Activated T-helper 2 cell treated with anti-CD3 and anti-CD28 coated beads, Interferon-gamma antibody, Interleukin-2, Interleukin-4, amounts not matched to agents 10 μg/mL and 5 μg/mL and 100 μg/mL, durations not matched to agents 14 hours and 24 hours and 36 hours (primary cell): Measurements from ENCODE around the gene RUNX2. TPM values are rescaled to one million over a fixed set of nuclear protein-coding genes. Genes with fewer than 3 reads are reported as not detected.

Experiments
- DNase-seq: peaks from one replicate; pipeline ENCODE4 v3.0.0; 2021; ENCODE audit warnings: low spot score
- H3K27ac Mint-ChIP-seq: one replicate; pipeline ENCODE4 v1.8.0; 2021; ENCODE audit warnings: mixed read lengths
- H3K27me3 Mint-ChIP-seq: one replicate; pipeline ENCODE4 v1.8.0; 2021; ENCODE audit warnings: low read depth, mixed read lengths
- H3K36me3 Mint-ChIP-seq: one replicate; pipeline ENCODE4 v1.8.0; 2021; ENCODE audit warnings: low read depth, mixed read lengths
- H3K4me1 Mint-ChIP-seq: one replicate; pipeline ENCODE4 v1.8.0; 2021; ENCODE audit warnings: low read depth, mixed read lengths
- H3K4me3 Mint-ChIP-seq: one replicate; pipeline ENCODE4 v1.8.0; 2021; ENCODE audit warnings: low read depth, mild to moderate bottlenecking, moderate library complexity, mixed read lengths
- H3K9me3 Mint-ChIP-seq: one replicate; pipeline ENCODE4 v1.8.0; 2021; ENCODE audit warnings: mixed read lengths
- intact Hi-C: fragments of 100-400 bp; cut with micrococcal nuclease; formaldehyde crosslinking; loops from one replicate; pipeline ENCODE4 v1.15.1; 2023
- total RNA-seq: library from RNA; stranded (reverse); gene quantifications from 2 replicates; pipeline ENCODE4 v1.2.3, GENCODE V29; 2022

Gene RUNX2
- total RNA-seq, 1 donor from 2014 or later: 60.8 TPM

- H3K4me3 Mint-ChIP-seq: no peak overlapping the region
- H3K4me1 Mint-ChIP-seq: peaks cover 82% of the 10 kb centered on the region
- DNase-seq: no peak
- H3K27ac Mint-ChIP-seq: peak overlapping the region; percentile 23
- H3K36me3 Mint-ChIP-seq: peaks cover 87% of the 10 kb centered on the region
- H3K27me3 Mint-ChIP-seq: no peaks in the 10 kb centered on the region
- no peaks in the 10 kb centered on the region for H3K9me3 Mint-ChIP-seq
- intact Hi-C loops: no loop called here
Measured at GRCh38 chr6:45491048-45491735, 163.1 kb downstream of the RUNX2 start.

GRCh38 chr6:45491874-45492273 is 163.7 kb downstream of the RUNX2 start:
- H3K27ac Mint-ChIP-seq: no peak overlapping the region
- peaks cover 89% of the 10 kb centered on the region for H3K36me3 Mint-ChIP-seq
- no peaks in the 10 kb centered on the region for H3K27me3 Mint-ChIP-seq
- H3K4me1 Mint-ChIP-seq: peaks cover 83% of the 10 kb centered on the region
- H3K4me3 Mint-ChIP-seq: no peak overlapping the region
- H3K9me3 Mint-ChIP-seq: no peaks in the 10 kb centered on the region
- intact Hi-C loops: no loop called here
- DNase-seq: no peak

GRCh38 chr6:45493761-45494160 is 165.6 kb downstream of the RUNX2 start:
- DNase-seq: no peak
- Mint-ChIP-seq H3K4me1 (peaks cover 82% of the 10 kb centered on the region), H3K36me3 (peaks cover 90% of the 10 kb centered on the region), H3K27ac (peak overlapping the region; percentile 51), H3K4me3 (peak overlapping the region; percentile 6), H3K9me3 (no peaks in the 10 kb centered on the region), H3K27me3 (no peaks in the 10 kb centered on the region)
- intact Hi-C loops: loop anchor here (2.0 kb wide), 1 partner anchor 55 kb away; no protein-coding TSS in a partner anchor

GRCh38 chr6:45494416-45495135 is 166.4 kb downstream of the RUNX2 start:
- peak; percentile 25 for DNase-seq
- Mint-ChIP-seq H3K27ac (peak overlapping the region; percentile 74), H3K36me3 (peaks cover 87% of the 10 kb centered on the region), H3K9me3 (no peaks in the 10 kb centered on the region), H3K4me3 (peak overlapping the region; percentile 7), H3K4me1 (peaks cover 77% of the 10 kb centered on the region), H3K27me3 (no peaks in the 10 kb centered on the region)
- intact Hi-C loops: loop anchor here (1.0 to 5.0 kb wide), 3 partner anchors 7 to 113 kb away; no protein-coding TSS in a partner anchor

GRCh38 chr6:45495429-45496084 is 167.4 kb downstream of the RUNX2 start:
- no peak for DNase-seq
- Mint-ChIP-seq H3K4me3 (peak overlapping the region; percentile 38), H3K27ac (peak overlapping the region; percentile 85), H3K36me3 (peaks cover 87% of the 10 kb centered on the region), H3K4me1 (peaks cover 71% of the 10 kb centered on the region), H3K9me3 (no peaks in the 10 kb centered on the region), H3K27me3 (no peaks in the 10 kb centered on the region)
- intact Hi-C loops: loop anchor here (1.0 to 5.0 kb wide), 3 partner anchors 8 to 112 kb away; no protein-coding TSS in a partner anchor

GRCh38 chr6:45496085-45496433 is 167.9 kb downstream of the RUNX2 start:
- peaks cover 68% of the 10 kb centered on the region for H3K4me1 Mint-ChIP-seq
- H3K27me3 Mint-ChIP-seq: no peaks in the 10 kb centered on the region
- no peak for DNase-seq
- peak overlapping the region; percentile 85 for H3K27ac Mint-ChIP-seq
- no peaks in the 10 kb centered on the region for H3K9me3 Mint-ChIP-seq
- intact Hi-C loops: loop anchor here (5.0 kb wide), 1 partner anchor 111 kb away; no protein-coding TSS in a partner anchor
- peak overlapping the region; percentile 38 for H3K4me3 Mint-ChIP-seq
- H3K36me3 Mint-ChIP-seq: peaks cover 87% of the 10 kb centered on the region

GRCh38 chr6:45498591-45498990 is 170.5 kb downstream of the RUNX2 start:
- H3K36me3 Mint-ChIP-seq: peaks cover 90% of the 10 kb centered on the region
- no peaks in the 10 kb centered on the region for H3K9me3 Mint-ChIP-seq
- no peak overlapping the region for H3K4me3 Mint-ChIP-seq
- intact Hi-C loops: loop anchor here (5.0 kb wide), 1 partner anchor 109 kb away; no protein-coding TSS in a partner anchor
- peaks cover 70% of the 10 kb centered on the region for H3K4me1 Mint-ChIP-seq
- H3K27me3 Mint-ChIP-seq: no peaks in the 10 kb centered on the region
- H3K27ac Mint-ChIP-seq: peak overlapping the region; percentile 47
- no peak for DNase-seq

- intact Hi-C loops: no loop called here
- peaks cover 70% of the 10 kb centered on the region for H3K4me1 Mint-ChIP-seq
- peak overlapping the region; percentile 11 for H3K27ac Mint-ChIP-seq
- no peak overlapping the region for H3K4me3 Mint-ChIP-seq
- no peaks in the 10 kb centered on the region for H3K9me3 Mint-ChIP-seq
- peaks cover 89% of the 10 kb centered on the region for H3K36me3 Mint-ChIP-seq
- H3K27me3 Mint-ChIP-seq: no peaks in the 10 kb centered on the region
- DNase-seq: no peak
Measured at GRCh38 chr6:45500924-45501816, 173.0 kb downstream of the RUNX2 start.

- intact Hi-C loops: no loop called here
- no peaks in the 10 kb centered on the region for H3K27me3 Mint-ChIP-seq
- no peak overlapping the region for H3K27ac Mint-ChIP-seq
- no peak for DNase-seq
- H3K4me3 Mint-ChIP-seq: no peak overlapping the region
- no peaks in the 10 kb centered on the region for H3K9me3 Mint-ChIP-seq
- peaks cover 66% of the 10 kb centered on the region for H3K4me1 Mint-ChIP-seq
- H3K36me3 Mint-ChIP-seq: peaks cover 87% of the 10 kb centered on the region
Measured at GRCh38 chr6:45502456-45502855, 174.3 kb downstream of the RUNX2 start.

- H3K36me3 Mint-ChIP-seq: peaks cover 85% of the 10 kb centered on the region
- DNase-seq: no peak
- intact Hi-C loops: no loop called here
- H3K4me1 Mint-ChIP-seq: peaks cover 63% of the 10 kb centered on the region
- H3K27me3 Mint-ChIP-seq: no peaks in the 10 kb centered on the region
- peak overlapping the region; percentile 38 for H3K27ac Mint-ChIP-seq
- H3K4me3 Mint-ChIP-seq: no peak overlapping the region
- no peaks in the 10 kb centered on the region for H3K9me3 Mint-ChIP-seq
Measured at GRCh38 chr6:45504947-45505346, 176.8 kb downstream of the RUNX2 start.

- H3K27me3 Mint-ChIP-seq: no peaks in the 10 kb centered on the region
- no peaks in the 10 kb centered on the region for H3K9me3 Mint-ChIP-seq
- peak overlapping the region; percentile 38 for H3K27ac Mint-ChIP-seq
- H3K4me1 Mint-ChIP-seq: peaks cover 61% of the 10 kb centered on the region
- peaks cover 85% of the 10 kb centered on the region for H3K36me3 Mint-ChIP-seq
- DNase-seq: no peak
- intact Hi-C loops: no loop called here
- H3K4me3 Mint-ChIP-seq: no peak overlapping the region
Measured at GRCh38 chr6:45505470-45505869, 177.3 kb downstream of the RUNX2 start.

- Mint-ChIP-seq H3K4me3 (no peak overlapping the region), H3K4me1 (peaks cover 56% of the 10 kb centered on the region), H3K9me3 (no peaks in the 10 kb centered on the region), H3K27ac (no peak overlapping the region), H3K36me3 (peaks cover 80% of the 10 kb centered on the region), H3K27me3 (no peaks in the 10 kb centered on the region)
- DNase-seq: no peak
- intact Hi-C loops: no loop called here
Measured at GRCh38 chr6:45507186-45507585, 179.1 kb downstream of the RUNX2 start.
